DMS 273 treated with DMSO at 0.1 percent for 48 hours (cell line): ENCODE measurements around the gene PITPNC1.
A peak's percentile ranks its signal among the peaks of the same experiment; 100 is the strongest.
"Not testable (repeated sequence)": the region's sequence is repeated elsewhere in the genome, so short reads cannot be mapped to it uniquely, and the experiment has no call there.

Experiments
- DNase-seq: peaks from one replicate; lab custom pipeline; 2025; lab: John Stamatoyannopoulos, UW

Gene PITPNC1

GRCh38 chr17:67624886-67625656 is 248.0 kb downstream of the PITPNC1 start:
- no peak for DNase-seq

- DNase-seq, result no peak
These were observed 248.9 kb downstream of the PITPNC1 start for GRCh38 chr17:67625971-67626370.

- DNase-seq, result no peak
These were observed 251.5 kb downstream of the PITPNC1 start for GRCh38 chr17:67628580-67629013.

- DNase-seq, result peak; percentile 50
These were observed 252.9 kb downstream of the PITPNC1 start for GRCh38 chr17:67629971-67630320.

- not testable (repeated sequence) for DNase-seq
These were observed 253.8 kb downstream of the PITPNC1 start for GRCh38 chr17:67630836-67631235.

GRCh38 chr17:67632141-67632540 is 255.1 kb downstream of the PITPNC1 start:
- DNase-seq, result no peak

GRCh38 chr17:67633751-67634211 is 256.7 kb downstream of the PITPNC1 start:
- no peak for DNase-seq

- no peak for DNase-seq
These were observed 258.6 kb downstream of the PITPNC1 start for GRCh38 chr17:67635681-67636080.

GRCh38 chr17:67636312-67636711 is 259.2 kb downstream of the PITPNC1 start:
- no peak for DNase-seq

GRCh38 chr17:67636834-67637520 is 259.9 kb downstream of the PITPNC1 start:
- no peak for DNase-seq

GRCh38 chr17:67637901-67638641 is 261.0 kb downstream of the PITPNC1 start:
- no peak for DNase-seq

- DNase-seq, result no peak
These were observed 261.8 kb downstream of the PITPNC1 start for GRCh38 chr17:67638871-67639270.

GRCh38 chr17:67639555-67639954 is 262.5 kb downstream of the PITPNC1 start:
- DNase-seq, result no peak

GRCh38 chr17:67639979-67640378 is 262.9 kb downstream of the PITPNC1 start:
- peak; percentile 39 for DNase-seq

- no peak for DNase-seq
These were observed 265.4 kb downstream of the PITPNC1 start for GRCh38 chr17:67642488-67642887.

GRCh38 chr17:67644061-67644460 is 267.0 kb downstream of the PITPNC1 start:
- DNase-seq, result no peak

- DNase-seq, result not testable (repeated sequence)
These were observed 268.1 kb downstream of the PITPNC1 start for GRCh38 chr17:67645195-67645594.

- no peak for DNase-seq
These were observed 269.4 kb downstream of the PITPNC1 start for GRCh38 chr17:67646472-67646871.

GRCh38 chr17:67647482-67647881 is 270.4 kb downstream of the PITPNC1 start:
- DNase-seq, result no peak

- DNase-seq, result no peak
These were observed 271.2 kb downstream of the PITPNC1 start for GRCh38 chr17:67648032-67648905.

- not testable (repeated sequence) for DNase-seq
These were observed 271.8 kb downstream of the PITPNC1 start for GRCh38 chr17:67648906-67649295.

GRCh38 chr17:67649891-67650290 is 272.8 kb downstream of the PITPNC1 start:
- no peak for DNase-seq
